Panc1 (cell line): Measurements from ENCODE around the gene OR7A5. TPM values are rescaled to one million over a fixed set of nuclear protein-coding genes. Genes with fewer than 3 reads are reported as not detected.

Experiments
- ATAC-seq: fragments of 200-7000 bp; cut with Tn5 transposase; 2 replicates; pipeline ENCODE4 v1.9.1; 2020; ENCODE audit warnings: mild to moderate bottlenecking, moderate library complexity
- BruUV-seq: library from RNA; stranded (reverse); fragments of 400-500 nt; replicated peaks from 2 replicates; lab custom pipeline; 2021; lab: Mats Ljungman, UMichigan
- CTCF ChIA-PET: fragments of 300-600 bp; sonication (Branson Sonifier 250); formaldehyde crosslinking; loops from one replicate; lab custom pipeline; 2022; ENCODE audit warnings: antibody characterized with exemption; lab: Charles Lee
- POLR2A ChIA-PET: fragments of 300-600 bp; sonication (Branson Sonifier 250); formaldehyde crosslinking; loops from one replicate; lab custom pipeline; 2022; ENCODE audit warnings: antibody characterized with exemption; lab: Charles Lee
- DNase-seq: peaks from one replicate; pipeline ENCODE4 v3.0.0-alpha.2; 2010; ENCODE audit warnings: low read depth, low spot score
- H3K27ac ChIP-seq: 2 replicates; pipeline ENCODE4 v1.5.1; 2011; ENCODE audit warnings: mild to moderate bottlenecking, low read length, inconsistent platforms
- H3K27me3 ChIP-seq: fragments of 200-500 bp; sonication (Bioruptor generic); 2 replicates; pipeline ENCODE4 v1.6.0; 2014; ENCODE audit warnings: low read length, inconsistent platforms; ENCODE audit not compliant: control insufficient read depth, insufficient read depth
- H3K36me3 ChIP-seq: fragments of 200-500 bp; sonication (Bioruptor generic); 2 replicates; pipeline ENCODE4 v1.5.1; 2014; ENCODE audit warnings: inconsistent platforms, mild to moderate bottlenecking, low read length, moderate library complexity; ENCODE audit not compliant: control insufficient read depth, insufficient read depth
- H3K4me1 ChIP-seq: 2 replicates; pipeline ENCODE4 v1.5.1; 2011; ENCODE audit warnings: inconsistent platforms, mild to moderate bottlenecking, low read length, moderate library complexity; ENCODE audit not compliant: control insufficient read depth, insufficient read depth
- H3K4me3 ChIP-seq, 2 experiments: 2 replicates each; pipeline ENCODE4 v1.5.1; 2011 to 2012; ENCODE audit warnings: low read depth in 2 of 2, low read length in 2 of 2, mild to moderate bottlenecking in 2 of 2, inconsistent platforms in 1 of 2, moderate library complexity in 1 of 2
- H3K9me3 ChIP-seq: fragments of 200-500 bp; sonication (Bioruptor generic); 2 replicates; pipeline ENCODE4 v1.5.1; 2014; ENCODE audit warnings: low read depth, mild to moderate bottlenecking, inconsistent platforms, low read length, moderate library complexity; ENCODE audit not compliant: control insufficient read depth, insufficient read depth
- CTCF ChIP-seq: fragments of 450-650 bp; IDR thresholded peaks from 2 replicates; pipeline ENCODE4 v1.5.1; 2017; ENCODE audit warnings: mild to moderate bottlenecking
- POLR2AphosphoS5 ChIP-seq: IDR thresholded peaks from 2 replicates; pipeline ENCODE4 v1.6.1; 2012; ENCODE audit warnings: mild to moderate bottlenecking, low read depth, low read length, moderate library complexity
- REST ChIP-seq, 2 experiments: IDR thresholded peaks; 2 replicates each; pipeline ENCODE4 v1.6.1; 2011 to 2012; ENCODE audit warnings: low read depth in 2 of 2, control low read depth in 1 of 2, low read length in 1 of 2, mild to moderate bottlenecking in 1 of 2, moderate library complexity in 1 of 2; ENCODE audit not compliant: insufficient read depth in 1 of 2
- SIN3A ChIP-seq: IDR thresholded peaks from 2 replicates; pipeline ENCODE4 v1.6.1; 2012; ENCODE audit warnings: low read depth, mild to moderate bottlenecking, low read length, moderate library complexity, borderline replicate concordance; ENCODE audit not compliant: insufficient read depth
- TCF7L2 ChIP-seq: IDR thresholded peaks from 2 replicates; pipeline ENCODE4 v1.6.1; 2011; ENCODE audit warnings: mild to moderate bottlenecking, low read depth, low read length, inconsistent platforms
- in situ Hi-C: cut with HindIII; loops from 2 replicates; pipeline ENCODE4 v1.10.0; 2016; ENCODE audit warnings: low sequenced_read_pairs, low pct_unique_long_range_greater_than_20kb
- intact Hi-C: fragments of 100-400 bp; cut with micrococcal nuclease; formaldehyde crosslinking; loops from one replicate; pipeline ENCODE4 v1.10.0; 2022; ENCODE audit not compliant: unreplicated experiment
- total RNA-seq: library from RNA; stranded (reverse); gene quantifications from one replicate; pipeline ENCODE4 v1.2.1, GENCODE V29; 2021; ENCODE audit not compliant: unreplicated experiment

The OR7A5 gene
- total RNA-seq, 1 experiment from 2014 or later, result not detected

GRCh38 chr19:14809272-14810057, 25.5 kb downstream of the OR7A5 start:
- ChIA-PET POLR2A (interaction anchor here (0.7 kb wide), 1 partner anchor 36 kb away, joined by 9 read pairs; no protein-coding TSS in a partner anchor), CTCF (no interaction called here)
- BruUV-seq, result no TSS peak
- no peak overlapping the region for H3K27ac ChIP-seq
- no peaks in the 10 kb centered on the region for H3K36me3 ChIP-seq
- TF ChIP-seq TCF7L2 (no peak), CTCF (no peak)
- DNase-seq, result no peak
- no peak overlapping the region for H3K4me3 ChIP-seq
- no peaks in the 10 kb centered on the region for H3K9me3 ChIP-seq
- H3K4me1 ChIP-seq, result no peaks in the 10 kb centered on the region
- intact Hi-C loops, result no loop called here
- H3K27me3 ChIP-seq, result no peaks in the 10 kb centered on the region
- ATAC-seq, result no peak
- in situ Hi-C loops, result no loop called here

GRCh38 chr19:14804765-14805164, 30.2 kb downstream of the OR7A5 start:
- no peak for TF ChIP-seq REST (IDR thresholded peaks at IDR 0.05; ENCODE audit: insufficient read depth in 1 of 2, low read depth in 2 of 2, low read length in 1 of 2)
- TF ChIP-seq SIN3A, result no peak
- TF ChIP-seq POLR2AphosphoS5, result no peak
- TF ChIP-seq TCF7L2, result no peak
- TF ChIP-seq CTCF, result no peak
- ChIA-PET POLR2A (no interaction called here), CTCF (no interaction called here)
- no peak overlapping the region for H3K4me3 ChIP-seq
- H3K27me3 ChIP-seq, result no peaks in the 10 kb centered on the region
- in situ Hi-C loops (no loop called here), intact Hi-C loops (no loop called here)
- no TSS peak for BruUV-seq
- DNase-seq (no peak), ATAC-seq (no peak)
- H3K27ac ChIP-seq, result no peak overlapping the region
- no peaks in the 10 kb centered on the region for H3K9me3 ChIP-seq
- H3K36me3 ChIP-seq, result no peaks in the 10 kb centered on the region
- no peaks in the 10 kb centered on the region for H3K4me1 ChIP-seq
